NCI-H146 treated with DMSO at 0.1 percent for 48 hours (cell line): ENCODE measurements around the gene UBQLN1.
A peak's percentile ranks its signal among the peaks of the same experiment; 100 is the strongest.

Source experiments
- DNase-seq: peaks from one replicate; lab custom pipeline; 2025; ENCODE audit not compliant: unreplicated experiment; lab: John Stamatoyannopoulos, UW

Gene UBQLN1

GRCh38 chr9:83691492-83691891, 16.3 kb downstream of the UBQLN1 start:
- DNase-seq = no peak

GRCh38 chr9:83688921-83689320, 18.8 kb downstream of the UBQLN1 start:
- no peak for DNase-seq

GRCh38 chr9:83681490-83681889, 26.3 kb downstream of the UBQLN1 start:
- no peak for DNase-seq

- DNase-seq = no peak
Observed at GRCh38 chr9:83680233-83680632, 27.5 kb downstream of the UBQLN1 start.

GRCh38 chr9:83677596-83677995, 30.2 kb downstream of the UBQLN1 start:
- DNase-seq = no peak

GRCh38 chr9:83675466-83675865, 32.3 kb downstream of the UBQLN1 start:
- no peak for DNase-seq

- no peak for DNase-seq
Observed at GRCh38 chr9:83671451-83671850, 36.3 kb downstream of the UBQLN1 start.

- DNase-seq = no peak
Observed at GRCh38 chr9:83670381-83670780, 37.4 kb downstream of the UBQLN1 start.

- no peak for DNase-seq
Observed at GRCh38 chr9:83669067-83669466, 38.7 kb downstream of the UBQLN1 start.

GRCh38 chr9:83665580-83666200, 42.1 kb downstream of the UBQLN1 start:
- DNase-seq = no peak

GRCh38 chr9:83662933-83663332, 44.8 kb downstream of the UBQLN1 start:
- DNase-seq = no peak

GRCh38 chr9:83656952-83657351, 50.8 kb downstream of the UBQLN1 start:
- DNase-seq = no peak

GRCh38 chr9:83656032-83656680, 51.6 kb downstream of the UBQLN1 start:
- DNase-seq = no peak

GRCh38 chr9:83655433-83655832, 52.3 kb downstream of the UBQLN1 start:
- DNase-seq = no peak

- no peak for DNase-seq
Observed at GRCh38 chr9:83652433-83652832, 55.3 kb downstream of the UBQLN1 start.

- DNase-seq = no peak
Observed at GRCh38 chr9:83651558-83651957, 56.2 kb downstream of the UBQLN1 start.

- no peak for DNase-seq
Observed at GRCh38 chr9:83649515-83649914, 58.2 kb downstream of the UBQLN1 start.

GRCh38 chr9:83649080-83649479, 58.7 kb downstream of the UBQLN1 start:
- DNase-seq = peak; percentile 1

GRCh38 chr9:83646500-83647239, 61.1 kb downstream of the UBQLN1 start:
- no peak for DNase-seq

GRCh38 chr9:83642793-83643192, 65.0 kb downstream of the UBQLN1 start:
- DNase-seq = no peak

- DNase-seq = no peak
Observed at GRCh38 chr9:83639266-83639665, 68.5 kb downstream of the UBQLN1 start.

GRCh38 chr9:83637389-83637788, 70.4 kb downstream of the UBQLN1 start:
- no peak for DNase-seq
